SHP77 (cell line): Measurements from ENCODE around the gene DGUOK.
"Not testable (repeated sequence)": the region's sequence is repeated elsewhere in the genome, so short reads cannot be mapped to it uniquely, and the experiment has no call there.

Experiments
- DNase-seq, 2 experiments: peaks; one replicate each; lab custom pipeline; 2025; lab: John Stamatoyannopoulos, UW

Gene DGUOK

DNA sequence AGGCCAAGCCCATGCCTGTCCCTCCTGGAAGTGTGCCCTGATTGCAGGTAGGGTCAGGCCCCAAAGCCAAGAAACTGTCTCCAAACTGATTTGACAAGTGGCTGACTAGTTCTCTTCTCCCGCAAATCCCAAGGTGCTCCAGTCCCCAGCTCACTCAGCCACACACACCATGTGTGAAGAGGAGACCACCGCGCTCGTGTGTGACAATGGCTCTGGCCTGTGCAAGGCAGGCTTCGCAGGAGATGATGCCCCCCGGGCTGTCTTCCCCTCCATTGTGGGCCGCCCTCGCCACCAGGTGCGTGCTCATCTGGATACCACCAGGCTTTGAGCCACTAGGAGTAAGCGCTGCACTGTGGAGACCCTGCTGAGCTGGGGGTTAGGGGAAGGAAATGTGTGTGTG lies 25.5 kb upstream of the DGUOK start:
- DNase-seq, result no peak

- DNase-seq, result no peak
These were observed 24.4 kb upstream of the DGUOK start for GRCh38 chr2:73902284-73902683.

GRCh38 chr2:73903313-73903712 lies 23.4 kb upstream of the DGUOK start:
- DNase-seq, result no peak

DNA sequence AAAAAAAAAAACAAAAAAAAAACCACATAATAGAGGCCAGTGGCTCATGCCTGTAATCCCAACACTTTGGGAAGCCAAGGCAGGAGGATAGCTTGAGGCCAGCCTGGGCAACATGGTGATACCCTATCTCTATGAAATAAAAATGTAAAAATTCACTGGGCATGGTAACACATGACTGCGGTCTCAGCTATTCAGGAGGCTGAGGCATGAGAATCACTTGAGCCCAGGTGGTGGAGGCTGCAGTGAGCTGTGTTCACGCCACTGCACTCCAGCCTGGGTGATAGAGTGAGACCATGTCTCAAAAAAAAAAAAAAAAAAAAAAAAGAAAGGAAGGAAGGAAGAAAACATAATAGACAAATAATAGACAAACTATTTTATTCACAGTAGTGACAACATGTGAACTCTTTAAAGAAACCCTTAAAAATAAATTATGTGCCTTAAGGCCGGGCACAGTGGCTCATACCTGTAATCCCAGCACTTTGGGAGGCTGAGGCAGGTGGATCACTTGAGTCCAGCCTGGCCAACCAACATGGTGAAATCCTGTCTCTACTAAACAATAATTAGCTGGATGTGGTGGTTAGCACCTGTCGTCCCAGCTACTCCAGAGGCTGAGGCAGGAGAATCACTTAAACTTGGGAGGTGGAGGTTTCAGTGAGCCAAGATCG lies 22.6 kb upstream of the DGUOK start:
- not testable (repeated sequence) for DNase-seq

DNA sequence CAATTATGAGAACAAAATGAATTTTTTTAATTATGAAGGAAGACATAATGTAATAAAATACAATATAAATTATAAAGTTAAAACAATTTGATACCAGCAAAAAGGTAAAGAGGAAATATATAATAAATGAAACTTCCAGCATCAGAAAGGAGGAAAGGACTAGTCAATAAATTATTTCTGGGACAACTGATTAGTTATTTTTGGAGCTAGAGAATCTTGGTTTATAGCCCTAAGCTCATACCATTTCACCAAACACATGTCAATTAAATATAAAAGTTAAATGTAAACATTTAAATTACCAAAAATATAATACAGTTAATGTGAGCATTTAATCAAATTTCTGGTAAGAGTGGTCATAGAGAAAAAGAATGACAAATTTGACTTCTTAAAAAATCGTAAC lies 21.7 kb upstream of the DGUOK start:
- DNase-seq, result no peak

- no peak for DNase-seq
These were observed 19.7 kb upstream of the DGUOK start for GRCh38 chr2:73906847-73907505.

DNA sequence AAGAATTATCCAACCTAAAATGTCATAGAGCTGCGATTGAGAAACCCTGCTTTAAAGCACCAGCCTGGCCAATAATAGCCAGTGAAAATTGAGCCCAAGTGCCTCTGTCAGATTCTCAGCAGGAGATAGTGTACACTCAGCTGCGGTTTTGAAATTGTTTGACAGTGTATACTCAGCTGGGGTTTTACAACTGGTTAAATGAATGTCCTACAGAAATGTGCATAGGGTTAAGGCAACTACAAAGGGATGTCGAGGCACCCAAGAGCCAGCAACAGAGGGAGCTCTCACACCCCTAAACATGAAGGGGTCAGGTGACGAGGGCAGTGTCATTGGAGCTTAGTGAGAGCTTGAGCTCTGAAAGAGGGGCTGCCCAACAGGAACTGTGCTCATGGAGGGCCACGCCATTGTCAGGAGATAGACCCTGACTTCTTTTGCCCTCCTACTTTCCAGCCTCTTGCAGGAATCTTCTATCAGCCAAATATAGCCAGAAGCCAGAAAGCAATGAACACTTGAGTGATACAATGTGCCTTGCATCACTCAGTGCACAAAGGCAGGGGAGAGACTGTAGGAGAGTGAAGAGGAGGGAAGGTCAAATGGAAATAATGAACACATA lies 18.7 kb upstream of the DGUOK start:
- peak; percentile 87 to 90 for DNase-seq

- no peak for DNase-seq
These were observed 17.7 kb upstream of the DGUOK start for GRCh38 chr2:73908689-73909652.

- DNase-seq, result no peak
These were observed 15.7 kb upstream of the DGUOK start for GRCh38 chr2:73910873-73911547.

DNA sequence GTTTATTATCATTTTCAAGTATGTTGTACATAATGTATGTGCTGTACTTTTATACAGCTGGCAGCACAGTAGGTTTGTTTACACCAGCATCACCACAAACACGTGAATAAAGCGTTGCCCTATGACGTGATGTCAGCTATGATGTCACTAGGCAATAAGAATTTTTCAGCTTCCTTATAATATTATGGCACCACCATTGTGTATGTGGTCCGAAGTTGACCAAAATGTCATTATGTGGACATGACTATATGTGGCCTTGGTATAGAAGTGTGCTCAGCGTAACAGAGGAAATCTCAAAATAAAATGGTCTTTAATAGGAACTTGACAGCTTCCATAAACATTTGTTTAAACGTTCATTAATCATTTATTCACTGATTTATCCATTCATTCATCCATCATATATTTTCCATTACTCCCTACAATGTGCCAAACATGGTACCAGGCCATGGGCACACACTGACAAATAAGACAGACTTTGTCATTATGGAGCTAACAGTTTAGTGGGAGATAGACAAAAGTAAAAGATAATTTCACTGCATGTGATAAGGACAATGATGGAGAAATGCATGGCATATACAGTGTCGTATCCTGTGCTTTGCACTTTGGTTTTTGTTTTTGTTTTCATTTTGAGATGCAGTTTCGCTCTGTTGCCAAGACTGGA lies 15.0 kb upstream of the DGUOK start:
- no peak for DNase-seq

GRCh38 chr2:73913414-73914054 lies 13.1 kb upstream of the DGUOK start:
- DNase-seq, result no peak

GRCh38 chr2:73914667-73915066 lies 12.0 kb upstream of the DGUOK start:
- DNase-seq, result no peak

- DNase-seq, result no peak
These were observed 11.2 kb upstream of the DGUOK start for GRCh38 chr2:73915437-73915993.

DNA sequence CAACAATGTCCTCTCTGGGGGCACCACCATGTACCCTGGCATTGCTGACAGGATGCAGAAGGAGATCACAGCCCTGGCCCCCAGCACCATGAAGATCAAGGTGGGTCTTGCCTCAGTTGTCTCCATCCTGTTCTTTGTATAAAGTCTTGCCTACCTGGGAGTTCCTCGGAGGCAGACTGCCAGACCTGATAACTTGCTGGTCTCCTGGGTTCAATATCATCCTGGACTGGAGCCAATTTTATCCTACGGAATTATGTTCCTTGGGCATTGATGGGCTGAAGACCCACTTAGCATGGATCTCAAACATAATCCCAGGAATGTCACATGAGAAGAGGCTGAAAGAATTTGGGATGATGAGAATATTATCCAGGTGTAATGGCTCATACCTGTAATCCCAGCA lies 10.0 kb upstream of the DGUOK start:
- no peak for DNase-seq

- DNase-seq, result no peak
These were observed 9.4 kb upstream of the DGUOK start for GRCh38 chr2:73917296-73917695.

- DNase-seq, result no peak
These were observed 8.9 kb upstream of the DGUOK start for GRCh38 chr2:73917696-73918207.

- no peak for DNase-seq
These were observed 7.8 kb upstream of the DGUOK start for GRCh38 chr2:73918856-73919255.

GRCh38 chr2:73919596-73920228 lies 7.0 kb upstream of the DGUOK start:
- DNase-seq, result no peak
